NCI-H446 treated with DMSO at 0.1 percent for 48 hours (cell line): ENCODE data around the gene ZFY.

ENCODE experiments used
- DNase-seq: peaks from one replicate; lab custom pipeline; 2025; lab: John Stamatoyannopoulos, UW

Gene ZFY

DNA sequence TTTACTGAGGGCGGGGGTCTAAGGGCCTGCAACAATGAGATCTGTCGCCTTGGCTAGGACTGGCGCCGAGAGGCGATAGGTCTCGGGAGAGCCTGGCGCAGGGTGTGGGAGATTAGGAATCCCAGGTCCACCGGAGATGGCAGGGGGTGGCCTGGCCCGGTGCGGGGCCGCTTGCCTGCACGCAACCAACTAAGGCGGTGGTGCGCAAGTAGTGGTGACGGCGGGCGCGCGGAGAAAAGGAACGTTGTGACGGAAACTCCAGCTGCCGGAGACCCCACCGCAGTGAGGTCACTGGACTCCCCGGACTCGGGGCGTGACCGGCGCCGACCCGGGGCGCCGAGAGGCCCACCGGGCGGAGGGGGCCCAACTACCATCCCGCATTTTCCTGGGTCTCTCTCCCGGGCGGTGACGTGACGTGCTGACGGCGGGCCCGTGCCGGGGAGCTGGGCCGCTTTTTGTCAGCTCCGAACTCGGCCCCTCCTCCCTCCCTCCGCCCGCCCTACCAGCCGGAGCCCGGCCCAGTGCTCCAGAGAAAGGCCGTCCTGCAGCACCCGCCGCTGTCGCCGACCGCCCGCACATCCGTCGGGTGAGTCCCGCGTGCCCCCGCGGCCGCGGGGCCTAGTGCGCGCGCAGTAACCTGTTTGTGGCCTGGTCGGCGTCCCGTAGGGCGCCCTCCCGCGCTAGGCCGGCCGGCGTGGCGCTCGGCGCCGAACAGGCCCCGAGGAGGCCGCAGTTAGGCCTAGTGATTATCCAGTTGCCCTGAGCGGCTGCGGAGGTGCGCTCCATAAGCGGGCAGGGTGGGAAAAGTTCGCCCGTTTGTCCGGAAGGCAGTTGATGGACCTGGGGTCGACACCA is at the start of gene ZFY:
Gene ZFY (plus strand): TSS at position 521 of the 855 bp plus-strand sequence. CDS start 18,556 bp downstream, outside the sequence.
- DNase-seq: peak; percentile 0

- no peak for DNase-seq
These were observed 49.3 kb upstream of the ZFY start for GRCh38 chrY:2885880-2886279.

DNA sequence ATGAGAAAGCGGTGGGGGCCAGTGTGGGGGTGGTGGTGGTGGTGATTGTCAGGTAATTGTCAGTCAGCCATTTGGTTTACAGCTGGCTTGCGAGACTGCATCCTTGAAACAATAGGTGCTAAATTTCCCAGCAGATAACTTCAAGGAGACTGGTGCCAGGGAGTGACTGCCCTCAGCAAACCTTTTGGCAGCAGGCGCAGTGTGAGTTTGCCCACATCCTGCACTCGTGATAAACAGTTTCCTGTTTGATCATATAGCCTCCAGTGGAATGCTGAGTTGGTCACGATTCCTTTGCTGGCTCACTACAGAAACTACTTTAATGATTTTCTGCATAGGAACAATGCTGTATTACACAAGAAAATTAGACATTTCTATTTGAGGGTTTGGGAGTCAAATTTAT is 47.8 kb upstream of the ZFY start:
- no peak for DNase-seq

DNA sequence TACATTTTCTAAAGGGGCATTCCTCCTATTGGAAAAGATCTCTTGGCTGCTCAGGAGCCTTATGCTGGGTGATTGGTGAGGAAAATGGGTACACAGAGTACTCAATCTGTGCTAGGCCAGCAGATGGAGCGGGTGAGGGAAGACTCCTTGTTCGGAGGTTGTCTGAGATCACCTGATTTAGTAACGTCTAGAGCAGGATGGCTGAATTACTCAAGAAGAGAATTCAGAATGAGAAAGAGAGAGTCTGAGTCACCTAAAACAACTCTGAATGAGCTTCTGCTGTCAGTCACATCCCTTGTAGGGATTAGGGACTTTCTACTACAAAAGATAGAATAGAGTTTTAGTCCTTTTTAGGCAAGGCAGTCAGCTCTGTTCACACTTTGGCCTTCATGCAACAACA is 47.2 kb upstream of the ZFY start:
- DNase-seq: no peak

DNA sequence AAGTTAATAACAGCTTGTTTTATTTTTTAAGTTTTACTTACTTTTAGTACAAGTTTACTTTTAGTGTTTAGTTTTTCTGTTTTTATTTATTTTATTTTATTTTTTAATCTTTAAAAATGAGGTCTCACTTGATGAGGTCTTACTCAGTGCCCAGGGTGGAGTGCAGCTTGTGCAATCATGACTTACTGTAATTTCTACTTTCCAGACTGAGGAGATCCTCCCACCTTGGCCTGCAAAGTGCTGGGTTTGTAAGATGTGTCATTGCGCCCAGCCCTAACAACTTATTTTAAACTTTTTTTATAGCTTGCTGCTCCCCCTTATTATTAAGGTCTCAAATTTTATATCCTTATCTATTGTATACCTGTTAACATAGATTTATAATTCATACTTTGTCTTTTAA is 41.7 kb upstream of the ZFY start:
- no peak for DNase-seq

DNA sequence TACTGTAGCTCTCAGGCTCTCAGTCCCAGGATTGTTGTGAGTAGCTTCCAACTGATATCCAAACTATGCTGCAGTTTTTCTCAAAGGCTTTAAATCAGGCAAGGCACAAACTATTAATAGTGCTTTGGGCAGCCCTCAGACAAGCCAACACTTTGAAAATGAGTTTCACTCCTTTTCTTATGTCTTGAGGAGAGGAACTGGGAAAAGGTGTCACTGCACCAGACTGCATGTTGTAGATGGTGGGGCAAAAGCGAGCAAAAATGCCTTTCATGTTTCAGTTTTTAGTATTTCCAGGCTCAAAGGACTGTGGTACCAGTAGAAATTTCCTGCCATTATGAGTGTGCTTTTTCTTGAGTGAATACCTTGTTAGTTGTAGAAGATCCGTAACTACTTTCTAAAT is 39.1 kb upstream of the ZFY start:
- DNase-seq: no peak

- DNase-seq: no peak
These were observed 27.8 kb upstream of the ZFY start for GRCh38 chrY:2907356-2907755.

DNA sequence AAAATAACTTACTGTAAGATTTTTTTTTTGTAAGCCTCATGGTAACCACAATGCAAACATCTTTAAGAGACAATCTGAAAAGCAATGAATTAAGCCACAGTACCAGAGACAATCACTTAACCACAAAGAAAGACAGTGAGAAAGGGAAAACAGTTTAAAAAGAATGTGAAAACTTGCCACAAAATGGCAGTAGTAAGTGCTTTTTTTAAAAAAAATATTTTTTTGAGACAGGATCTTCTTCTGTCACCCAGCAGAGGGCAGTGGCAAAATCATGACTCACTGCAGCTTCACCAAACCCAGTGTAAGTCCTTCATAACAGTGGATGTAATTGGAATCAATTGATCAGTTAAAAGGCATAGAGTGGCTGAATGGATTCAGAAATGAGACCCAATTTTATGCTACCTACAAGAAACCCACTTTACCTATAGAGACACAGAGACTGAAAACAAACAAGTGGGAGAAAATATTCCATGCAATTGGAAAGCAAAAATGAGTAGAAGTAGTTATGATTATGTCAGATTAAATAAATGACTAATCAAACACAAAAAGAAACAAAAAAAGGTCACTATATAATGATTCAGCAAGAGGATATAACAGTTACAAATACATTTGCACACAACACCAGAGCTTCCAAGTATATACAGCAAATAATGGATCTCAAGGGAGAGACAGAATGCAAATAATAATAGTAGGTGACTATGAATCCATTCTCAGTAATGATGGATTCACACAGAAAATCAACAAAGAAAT is 21.9 kb upstream of the ZFY start:
- DNase-seq: peak; percentile 0

DNA sequence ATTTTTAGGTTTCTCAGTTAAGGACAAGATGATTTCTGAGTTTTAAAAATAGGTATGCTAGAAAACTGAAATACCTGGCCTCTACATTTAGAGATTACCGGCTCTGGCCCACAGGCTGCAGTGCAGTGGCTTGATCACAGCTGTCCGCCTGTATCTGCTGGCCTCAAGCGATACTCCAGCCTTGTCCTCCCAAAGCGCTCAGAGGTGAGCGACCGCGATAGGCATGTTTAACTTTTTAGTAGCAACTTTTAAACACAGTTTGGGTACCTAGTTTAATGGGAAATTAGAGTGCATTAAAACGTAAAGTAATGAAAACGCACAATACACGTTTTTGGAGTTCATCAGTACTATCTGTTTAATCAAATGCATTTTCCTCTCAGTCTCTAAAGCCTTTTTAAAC is 1.1 kb upstream of the ZFY start:
- DNase-seq: no peak

DNA sequence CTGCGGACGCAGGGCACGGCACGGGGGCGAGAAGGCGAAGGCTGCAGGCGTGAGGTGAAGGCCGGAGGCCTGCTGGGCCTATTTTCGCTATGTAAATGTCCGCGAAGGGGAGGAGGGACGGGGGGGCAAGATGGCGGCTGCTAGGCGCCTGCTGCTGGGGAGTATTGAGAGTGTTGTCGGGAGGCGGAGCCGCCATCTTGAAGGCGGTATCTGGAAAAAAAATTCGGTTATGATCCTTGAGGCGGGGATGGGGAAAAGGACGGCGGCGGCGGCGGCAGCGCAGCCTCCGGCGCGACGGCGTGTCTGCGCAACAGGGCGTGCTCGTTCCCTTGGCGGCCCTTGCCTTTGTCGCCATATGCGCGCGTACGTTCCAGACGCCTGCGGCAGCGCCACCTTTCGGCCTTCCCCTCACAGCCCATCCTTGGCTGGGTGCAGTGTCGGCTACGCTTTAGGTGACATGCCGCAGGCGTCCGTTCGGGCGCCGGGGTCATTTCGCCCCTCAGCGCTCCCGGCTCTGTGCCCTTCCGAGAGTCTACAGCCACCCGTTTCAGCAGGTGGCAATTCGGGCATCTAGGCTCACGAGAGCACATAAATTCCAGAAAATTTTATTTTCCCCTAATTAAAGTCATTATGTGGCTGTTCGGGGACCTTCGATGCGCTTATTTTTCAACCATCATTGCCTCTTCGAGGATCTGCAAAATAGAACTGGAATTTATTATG is 695 bp downstream of the ZFY start:
- DNase-seq: peak; percentile 53

GRCh38 chrY:2936436-2936750 is 1.2 kb downstream of the ZFY start:
- DNase-seq: no peak

DNA sequence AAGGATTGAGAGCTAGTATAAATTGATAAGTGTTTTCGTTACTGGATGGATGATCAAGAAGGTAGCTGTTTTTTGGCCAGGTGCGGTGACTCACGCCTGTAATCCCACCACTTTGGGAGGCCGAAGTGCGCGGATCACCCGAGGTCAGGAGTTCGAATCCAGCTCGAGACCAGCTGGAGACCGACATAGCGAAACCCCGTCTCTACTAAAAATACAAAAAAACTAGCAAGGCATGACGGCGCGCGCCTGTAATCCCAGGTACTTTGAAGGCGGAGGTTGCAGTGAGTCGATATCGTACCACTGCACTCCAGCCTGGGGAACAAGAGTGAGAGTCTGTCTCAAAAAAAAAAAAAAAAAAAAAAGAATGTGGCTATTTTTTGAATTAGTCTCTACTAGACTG is 2.0 kb downstream of the ZFY start:
- no peak for DNase-seq

GRCh38 chrY:2949590-2950252 is 14.5 kb downstream of the ZFY start:
- DNase-seq: no peak

GRCh38 chrY:2950655-2951054 is 15.5 kb downstream of the ZFY start:
- DNase-seq: no peak

DNA sequence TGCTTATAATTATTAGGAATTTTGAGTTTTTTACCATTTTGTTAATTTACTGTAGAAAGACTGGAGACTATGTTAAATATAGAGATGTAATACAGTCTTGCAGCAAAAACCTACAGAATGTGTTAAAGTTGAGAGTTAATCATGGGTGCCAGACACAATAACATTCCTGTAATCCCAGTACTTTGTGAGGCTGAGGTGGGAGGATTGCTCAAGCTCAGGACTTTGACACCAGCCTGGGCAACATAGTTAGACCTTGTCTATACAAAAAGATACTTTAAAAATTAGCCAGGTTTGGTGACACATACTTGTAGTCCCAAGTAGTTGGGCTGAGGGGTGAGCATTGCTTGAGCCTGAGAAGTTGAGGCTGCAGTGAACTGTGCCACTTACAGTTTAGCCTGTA is 17.7 kb downstream of the ZFY start:
- DNase-seq: no peak

GRCh38 chrY:2954735-2955134 is 19.6 kb downstream of the ZFY start:
- DNase-seq: no peak

- DNase-seq: no peak
These were observed 20.4 kb downstream of the ZFY start for GRCh38 chrY:2955561-2955960.

DNA sequence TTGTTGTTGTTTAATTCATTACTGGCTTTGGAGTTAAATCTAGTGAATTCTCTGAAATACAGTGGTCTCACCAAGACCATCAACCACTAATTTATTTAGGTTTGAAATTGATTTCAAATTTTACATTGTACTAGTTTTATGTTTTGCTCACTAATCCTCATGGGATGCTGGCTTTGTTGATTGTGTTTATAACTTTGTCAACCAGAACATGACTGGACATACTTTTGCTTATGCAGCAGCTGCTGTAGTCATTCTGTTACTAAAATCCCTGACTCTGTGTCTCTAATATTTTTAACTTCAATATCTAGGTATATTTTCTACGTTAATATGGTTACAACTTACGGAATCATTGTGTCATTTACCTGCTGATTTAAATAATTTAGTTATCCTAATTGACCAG is 26.9 kb downstream of the ZFY start:
- no peak for DNase-seq

GRCh38 chrY:2964814-2965213 is 29.6 kb downstream of the ZFY start:
- no peak for DNase-seq

DNA sequence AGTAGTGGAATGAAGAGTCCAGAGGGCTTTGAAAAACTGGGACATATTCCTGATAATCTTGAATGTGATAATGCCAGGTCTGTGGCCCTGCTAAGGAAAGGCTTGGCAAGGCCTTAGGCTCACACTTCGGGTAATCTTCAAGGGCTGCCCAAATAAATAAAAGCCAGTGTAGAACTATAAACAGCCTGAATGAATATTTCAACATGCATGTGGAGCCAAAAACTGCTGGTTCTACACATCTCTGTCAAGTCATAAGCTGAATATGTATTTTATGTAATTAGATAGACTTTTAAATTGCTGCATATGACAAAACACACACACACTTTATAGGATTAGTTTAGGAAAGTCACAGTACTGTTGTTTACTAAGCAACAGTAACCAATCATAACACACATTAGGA is 30.4 kb downstream of the ZFY start:
- DNase-seq: no peak

DNA sequence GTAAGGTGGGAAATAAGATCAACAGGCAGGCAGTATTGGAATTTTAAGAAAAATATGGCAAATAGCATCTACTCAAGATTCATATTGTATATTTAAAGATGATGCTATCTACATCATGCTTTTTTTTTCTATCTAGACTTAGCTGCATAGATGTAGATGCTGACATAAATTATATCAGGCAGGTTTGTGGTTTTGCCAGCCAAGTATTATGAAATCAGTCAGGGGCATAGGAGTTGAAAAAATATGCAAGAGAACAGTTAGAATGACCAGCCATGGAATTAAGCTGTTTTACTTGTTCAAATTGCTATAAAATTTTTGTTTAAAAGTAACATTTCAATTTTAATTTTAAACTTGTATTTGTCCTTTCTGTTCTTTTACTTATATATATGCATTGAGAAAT is 34.4 kb downstream of the ZFY start:
- DNase-seq: no peak

DNA sequence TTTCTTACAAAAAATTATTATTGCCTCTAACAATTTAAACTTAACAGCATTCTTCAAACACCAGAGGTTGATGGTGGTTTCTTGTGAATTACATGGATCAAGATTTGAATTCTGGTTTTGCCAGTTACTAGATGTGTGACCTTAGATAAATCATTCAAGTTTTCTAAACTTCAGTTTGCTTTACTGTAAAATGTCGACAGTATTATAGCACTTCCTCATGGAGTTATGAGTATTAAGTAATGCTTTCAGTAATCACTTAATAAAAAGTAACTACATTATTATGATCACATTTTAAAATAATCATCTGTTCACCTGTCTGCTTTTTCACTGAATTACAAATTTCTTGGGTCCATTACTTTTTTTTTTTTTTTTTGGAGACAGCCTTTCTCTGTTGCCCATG is 37.5 kb downstream of the ZFY start:
- DNase-seq: no peak
